GM15510 (cell line): ENCODE results near the gene C19orf73.

Source experiments
- POLR2A ChIP-seq: IDR thresholded peaks from 3 replicates; pipeline ENCODE4 v1.6.1; 2011; ENCODE audit warnings: borderline replicate concordance; ENCODE audit not compliant: insufficient read length; ENCODE audit errors: extremely low read depth

The C19orf73 gene

GRCh38 chr19:49151267-49152118 lies 32.5 kb upstream of the C19orf73 start:
- no peak for TF ChIP-seq POLR2A

GRCh38 chr19:49150944-49151243 lies 32.0 kb upstream of the C19orf73 start:
- TF ChIP-seq POLR2A, result no peak

GRCh38 chr19:49150106-49150943 lies 31.4 kb upstream of the C19orf73 start:
- TF ChIP-seq POLR2A, result no peak

GRCh38 chr19:49149652-49150105 lies 30.7 kb upstream of the C19orf73 start:
- no peak for TF ChIP-seq POLR2A

- no peak for TF ChIP-seq POLR2A
These were observed 30.1 kb upstream of the C19orf73 start for GRCh38 chr19:49148784-49149651.

GRCh38 chr19:49148044-49148682 lies 29.2 kb upstream of the C19orf73 start:
- no peak for TF ChIP-seq POLR2A

GRCh38 chr19:49145573-49146407 lies 26.8 kb upstream of the C19orf73 start:
- no peak for TF ChIP-seq POLR2A

- TF ChIP-seq POLR2A, result peak; percentile 26
These were observed 24.0 kb upstream of the C19orf73 start for GRCh38 chr19:49142866-49143335.

GRCh38 chr19:49141352-49141751 lies 22.4 kb upstream of the C19orf73 start:
- TF ChIP-seq POLR2A, result no peak

GRCh38 chr19:49140951-49141350 lies 22.0 kb upstream of the C19orf73 start:
- no peak for TF ChIP-seq POLR2A

GRCh38 chr19:49136771-49137171 lies 17.8 kb upstream of the C19orf73 start:
- TF ChIP-seq POLR2A, result no peak

- no peak for TF ChIP-seq POLR2A
These were observed 16.7 kb upstream of the C19orf73 start for GRCh38 chr19:49135686-49136085.

GRCh38 chr19:49133621-49134454 lies 14.9 kb upstream of the C19orf73 start:
- TF ChIP-seq POLR2A, result no peak

- TF ChIP-seq POLR2A, result no peak
These were observed 14.1 kb upstream of the C19orf73 start for GRCh38 chr19:49132974-49133609.
